WTC11 (cell line): Measurements from ENCODE around the gene PCDHGC4.

ENCODE experiments used
- CBFB ChIP-seq: sonication (generic); formaldehyde crosslinking; IDR thresholded peaks from 2 replicates; pipeline ENCODE4 v1.8.1; 2022; ENCODE audit warnings: mild to moderate bottlenecking, low read depth, missing genetic modification reagents
- CREB1 ChIP-seq: sonication (generic); formaldehyde crosslinking; IDR thresholded peaks from 2 replicates; pipeline ENCODE4 v1.8.0; 2023; ENCODE audit warnings: mild to moderate bottlenecking, missing genetic modification reagents
- ETV6 ChIP-seq: sonication (generic); formaldehyde crosslinking; IDR thresholded peaks from 2 replicates; pipeline ENCODE4 v1.8.1; 2022; ENCODE audit warnings: mild to moderate bottlenecking, missing genetic modification reagents
- JUN ChIP-seq: sonication (generic); formaldehyde crosslinking; IDR thresholded peaks from 2 replicates; pipeline ENCODE4 v1.8.0; 2023; ENCODE audit warnings: mild to moderate bottlenecking, missing genetic modification reagents
- TF ChIP-seq, protein P1 (sequence below): fragments of 200-600 bp; IDR thresholded peaks from 2 replicates; pipeline ENCODE4 v1.8.0; 2022; ENCODE audit warnings: antibody characterized with exemption
- TF ChIP-seq, protein P2 (sequence below): sonication (generic); formaldehyde crosslinking; IDR thresholded peaks from 2 replicates; pipeline ENCODE4 v1.8.0; 2022; ENCODE audit warnings: mild to moderate bottlenecking, missing genetic modification reagents

DNA sequence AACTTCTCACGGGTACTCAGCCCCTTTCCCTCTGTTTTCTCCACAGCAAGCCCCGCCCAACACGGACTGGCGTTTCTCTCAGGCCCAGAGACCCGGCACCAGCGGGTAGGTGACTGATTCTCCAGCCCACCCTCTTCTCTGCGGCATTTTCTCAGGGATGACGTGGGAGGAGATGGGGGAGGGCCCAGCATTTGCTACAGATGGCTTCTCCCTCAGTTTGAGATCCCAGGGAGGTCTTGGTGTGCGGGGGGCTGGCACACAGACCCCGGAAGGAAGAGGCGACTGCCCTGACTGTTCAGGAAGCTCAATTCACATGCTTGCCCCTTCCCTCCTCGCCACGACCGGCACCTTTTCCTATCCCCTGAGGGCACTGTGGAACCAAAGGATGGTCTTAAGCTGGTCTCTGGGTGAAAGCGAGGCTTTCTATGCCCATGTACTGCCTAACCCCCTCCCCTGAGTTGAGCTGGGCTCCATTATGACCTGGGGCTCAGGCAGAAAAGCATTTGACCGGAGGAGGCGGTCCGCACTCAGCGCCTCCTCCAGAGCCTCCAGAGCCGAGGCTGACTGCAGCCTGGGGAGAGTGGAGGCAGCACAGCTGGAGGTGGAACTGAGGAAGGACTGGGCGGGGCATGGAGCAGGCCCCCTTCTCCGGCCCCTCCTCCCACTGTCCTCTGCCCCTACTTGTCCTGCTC lies 10.1 kb downstream of the PCDHGC4 start:
- TF ChIP-seq, protein P1, sequence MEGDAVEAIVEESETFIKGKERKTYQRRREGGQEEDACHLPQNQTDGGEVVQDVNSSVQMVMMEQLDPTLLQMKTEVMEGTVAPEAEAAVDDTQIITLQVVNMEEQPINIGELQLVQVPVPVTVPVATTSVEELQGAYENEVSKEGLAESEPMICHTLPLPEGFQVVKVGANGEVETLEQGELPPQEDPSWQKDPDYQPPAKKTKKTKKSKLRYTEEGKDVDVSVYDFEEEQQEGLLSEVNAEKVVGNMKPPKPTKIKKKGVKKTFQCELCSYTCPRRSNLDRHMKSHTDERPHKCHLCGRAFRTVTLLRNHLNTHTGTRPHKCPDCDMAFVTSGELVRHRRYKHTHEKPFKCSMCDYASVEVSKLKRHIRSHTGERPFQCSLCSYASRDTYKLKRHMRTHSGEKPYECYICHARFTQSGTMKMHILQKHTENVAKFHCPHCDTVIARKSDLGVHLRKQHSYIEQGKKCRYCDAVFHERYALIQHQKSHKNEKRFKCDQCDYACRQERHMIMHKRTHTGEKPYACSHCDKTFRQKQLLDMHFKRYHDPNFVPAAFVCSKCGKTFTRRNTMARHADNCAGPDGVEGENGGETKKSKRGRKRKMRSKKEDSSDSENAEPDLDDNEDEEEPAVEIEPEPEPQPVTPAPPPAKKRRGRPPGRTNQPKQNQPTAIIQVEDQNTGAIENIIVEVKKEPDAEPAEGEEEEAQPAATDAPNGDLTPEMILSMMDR = no peak
- TF ChIP-seq CREB1 (CRISPR knock-in tag) (no peak), JUN (CRISPR knock-in tag) (no peak), CBFB (CRISPR knock-in tag) (no peak), ETV6 (CRISPR knock-in tag) (no peak)
- TF ChIP-seq, protein P2, sequence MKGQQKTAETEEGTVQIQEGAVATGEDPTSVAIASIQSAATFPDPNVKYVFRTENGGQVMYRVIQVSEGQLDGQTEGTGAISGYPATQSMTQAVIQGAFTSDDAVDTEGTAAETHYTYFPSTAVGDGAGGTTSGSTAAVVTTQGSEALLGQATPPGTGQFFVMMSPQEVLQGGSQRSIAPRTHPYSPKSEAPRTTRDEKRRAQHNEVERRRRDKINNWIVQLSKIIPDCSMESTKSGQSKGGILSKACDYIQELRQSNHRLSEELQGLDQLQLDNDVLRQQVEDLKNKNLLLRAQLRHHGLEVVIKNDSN (CRISPR knock-in tag) = no peak
